Ovary (tissue), 3 donors: ENCODE data around the gene GNAS-AS1.

Experiments used
- CTCF ChIP-seq, 3 donors: fragments of 450-650 bp in 2 of 3; fragments of 200-600 bp in 1 of 3; IDR thresholded peaks; one replicate each; pipeline versions ENCODE4 v1.5.1 to v1.8.0; 2016 to 2022; ENCODE audit warnings: antibody characterized with exemption in 3 of 3, mild to moderate bottlenecking in 1 of 3
- EP300 ChIP-seq: sonication (generic); formaldehyde crosslinking; IDR thresholded peaks from one replicate; pipeline ENCODE4 v1.6.1; 2017; ENCODE audit warnings: antibody characterized with exemption
- POLR2A ChIP-seq: fragments of 450-650 bp; IDR thresholded peaks from one replicate; pipeline ENCODE4 v1.6.1; 2017; ENCODE audit warnings: antibody characterized with exemption, mild to moderate bottlenecking, moderate library complexity
- donor health status: DM: no; HTN: no; CAD: no.

GRCh38 chr20:58808271-58809046 is 42.2 kb downstream of the GNAS-AS1 start:
- TF ChIP-seq CTCF (IDR thresholded peaks at IDR 0.05) (no peak), POLR2A (no peak), EP300 (no peak)
